MM.1S (cell line): ENCODE results near the gene KRTAP12-4.
"Not testable (repeated sequence)": the region's sequence is repeated elsewhere in the genome, so short reads cannot be mapped to it uniquely, and the experiment has no call there.

Experiments used
- DNase-seq: peaks from one replicate; pipeline ENCODE4 v3.0.0-alpha.2; 2015
- H2AFZ ChIP-seq: fragments of 300-600 bp; sonication (generic); 2 replicates; pipeline ENCODE4 v1.6.0; 2016; ENCODE audit warnings: antibody characterized with exemption, low read length
- H3F3A ChIP-seq: fragments of 300-600 bp; sonication (generic); 2 replicates; pipeline ENCODE4 v1.6.1; 2016; ENCODE audit warnings: mild to moderate bottlenecking, antibody characterized with exemption, low read length, moderate library complexity, mixed read lengths; ENCODE audit not compliant: insufficient read depth
- H3K27ac ChIP-seq: fragments of 300-600 bp; sonication (generic); 2 replicates; pipeline ENCODE4 v1.5.1; 2016; ENCODE audit warnings: mild to moderate bottlenecking, low read length
- H3K27me3 ChIP-seq: fragments of 300-600 bp; sonication (generic); replicated peaks from 2 replicates; pipeline ENCODE4 v1.6.0; 2016; ENCODE audit warnings: low read length; ENCODE audit not compliant: insufficient read depth
- H3K36me3 ChIP-seq: fragments of 300-600 bp; sonication (generic); replicated peaks from 2 replicates; pipeline ENCODE4 v1.6.1; 2016; ENCODE audit warnings: mild to moderate bottlenecking, low read length, mixed read lengths; ENCODE audit not compliant: insufficient read depth
- H3K4me1 ChIP-seq: fragments of 300-600 bp; sonication (generic); 2 replicates; pipeline ENCODE4 v1.6.1; 2016; ENCODE audit warnings: low read length, mixed read lengths
- H3K4me2 ChIP-seq: fragments of 300-600 bp; sonication (generic); 2 replicates; pipeline ENCODE4 v1.6.0; 2016; ENCODE audit warnings: low read depth, low read length
- H3K4me3 ChIP-seq: fragments of 300-600 bp; sonication (generic); 2 replicates; pipeline ENCODE4 v1.5.1; 2016; ENCODE audit warnings: low read length, mixed read lengths
- H3K79me2 ChIP-seq: fragments of 300-600 bp; sonication (generic); 2 replicates; pipeline ENCODE4 v1.6.1; 2016; ENCODE audit warnings: mixed run types, low read length, mixed read lengths
- H3K9ac ChIP-seq: fragments of 300-600 bp; sonication (generic); 2 replicates; pipeline ENCODE4 v1.6.1; 2016; ENCODE audit warnings: low read length, mixed read lengths
- H3K9me2 ChIP-seq: fragments of 300-600 bp; sonication (generic); replicated peaks from 2 replicates; pipeline ENCODE4 v1.6.1; 2016; ENCODE audit warnings: mild to moderate bottlenecking, low read length, mixed read lengths; ENCODE audit not compliant: insufficient read depth
- H3K9me3 ChIP-seq: fragments of 300-600 bp; sonication (generic); replicated peaks from 2 replicates; pipeline ENCODE4 v1.6.1; 2016; ENCODE audit warnings: mild to moderate bottlenecking, low read length, mixed read lengths; ENCODE audit not compliant: insufficient read depth
- H4K20me1 ChIP-seq: fragments of 300-600 bp; sonication (generic); 2 replicates; pipeline ENCODE4 v1.6.1; 2016; ENCODE audit warnings: mild to moderate bottlenecking, low read length, moderate library complexity, mixed read lengths; ENCODE audit not compliant: insufficient read depth
- EZH2 ChIP-seq: fragments of 300-600 bp; sonication (generic); optimal IDR thresholded peaks from 2 replicates; pipeline ENCODE3; 2017; ENCODE audit warnings: low read depth, mild to moderate bottlenecking, antibody characterized with exemption, low read length, mixed read lengths
- EZH2phosphoT487 ChIP-seq: fragments of 300-600 bp; sonication (generic); IDR thresholded peaks from 2 replicates; pipeline ENCODE4 v1.6.1; 2018; ENCODE audit warnings: antibody characterized with exemption, low read length
- TF ChIP-seq, protein P1 (sequence below): fragments of 300-600 bp; sonication (generic); IDR thresholded peaks from 2 replicates; pipeline ENCODE4 v1.5.1; 2016; ENCODE audit warnings: antibody characterized with exemption, low read length, mixed read lengths

Gene KRTAP12-4

GRCh38 chr21:44628707-44629391, 25.6 kb downstream of the KRTAP12-4 start:
- H2AFZ ChIP-seq, result no peak overlapping the region
- H3K9me3 ChIP-seq, result no peaks in the 10 kb centered on the region
- H3K79me2 ChIP-seq, result no peaks in the 10 kb centered on the region
- no peak for DNase-seq
- no peak for TF ChIP-seq EZH2phosphoT487
- no peak for TF ChIP-seq EZH2
- TF ChIP-seq, protein P1, sequence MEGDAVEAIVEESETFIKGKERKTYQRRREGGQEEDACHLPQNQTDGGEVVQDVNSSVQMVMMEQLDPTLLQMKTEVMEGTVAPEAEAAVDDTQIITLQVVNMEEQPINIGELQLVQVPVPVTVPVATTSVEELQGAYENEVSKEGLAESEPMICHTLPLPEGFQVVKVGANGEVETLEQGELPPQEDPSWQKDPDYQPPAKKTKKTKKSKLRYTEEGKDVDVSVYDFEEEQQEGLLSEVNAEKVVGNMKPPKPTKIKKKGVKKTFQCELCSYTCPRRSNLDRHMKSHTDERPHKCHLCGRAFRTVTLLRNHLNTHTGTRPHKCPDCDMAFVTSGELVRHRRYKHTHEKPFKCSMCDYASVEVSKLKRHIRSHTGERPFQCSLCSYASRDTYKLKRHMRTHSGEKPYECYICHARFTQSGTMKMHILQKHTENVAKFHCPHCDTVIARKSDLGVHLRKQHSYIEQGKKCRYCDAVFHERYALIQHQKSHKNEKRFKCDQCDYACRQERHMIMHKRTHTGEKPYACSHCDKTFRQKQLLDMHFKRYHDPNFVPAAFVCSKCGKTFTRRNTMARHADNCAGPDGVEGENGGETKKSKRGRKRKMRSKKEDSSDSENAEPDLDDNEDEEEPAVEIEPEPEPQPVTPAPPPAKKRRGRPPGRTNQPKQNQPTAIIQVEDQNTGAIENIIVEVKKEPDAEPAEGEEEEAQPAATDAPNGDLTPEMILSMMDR, result no peak
- H3K9ac ChIP-seq, result no peak overlapping the region
- H3K4me3 ChIP-seq, result no peak overlapping the region
- H3K27ac ChIP-seq, result no peak overlapping the region
- H4K20me1 ChIP-seq, result no peaks in the 10 kb centered on the region
- no peaks in the 10 kb centered on the region for H3K36me3 ChIP-seq
- no peaks in the 10 kb centered on the region for H3K4me1 ChIP-seq
- no peaks in the 10 kb centered on the region for H3F3A ChIP-seq
- no peak overlapping the region for H3K4me2 ChIP-seq
- H3K27me3 ChIP-seq, result peaks cover 64% of the 10 kb centered on the region
- H3K9me2 ChIP-seq, result no peaks in the 10 kb centered on the region

DNA sequence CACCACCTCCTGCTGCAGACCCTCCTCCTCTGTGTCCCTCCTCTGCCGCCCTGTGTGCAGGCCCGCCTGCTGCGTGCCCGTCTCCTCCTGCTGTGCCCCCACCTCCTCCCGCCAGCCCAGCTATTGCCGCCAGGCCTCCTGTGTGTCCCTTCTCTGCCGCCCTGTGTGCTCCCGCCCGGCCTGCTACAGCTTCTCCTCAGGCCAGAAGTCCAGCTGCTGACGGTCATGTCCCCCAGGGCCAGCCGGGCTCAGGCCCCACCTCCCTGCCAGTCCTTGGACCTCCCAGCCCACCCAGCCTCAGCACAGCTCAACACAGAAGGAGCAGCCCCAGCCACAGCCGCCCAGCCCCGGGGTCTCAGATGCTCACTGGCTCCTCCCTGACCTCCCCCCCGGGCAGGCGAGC, 26.6 kb downstream of the KRTAP12-4 start:
- DNase-seq, H3K4me2 ChIP-seq, H3K4me3 ChIP-seq, H3K9me3 ChIP-seq, H3K9ac ChIP-seq, H4K20me1 ChIP-seq, H3K4me1 ChIP-seq, H3F3A ChIP-seq, H3K27ac ChIP-seq, H3K36me3 ChIP-seq, H2AFZ ChIP-seq, H3K79me2 ChIP-seq, H3K9me2 ChIP-seq: not testable (repeated sequence)
- peaks cover 55% of the 10 kb centered on the region for H3K27me3 ChIP-seq

DNA sequence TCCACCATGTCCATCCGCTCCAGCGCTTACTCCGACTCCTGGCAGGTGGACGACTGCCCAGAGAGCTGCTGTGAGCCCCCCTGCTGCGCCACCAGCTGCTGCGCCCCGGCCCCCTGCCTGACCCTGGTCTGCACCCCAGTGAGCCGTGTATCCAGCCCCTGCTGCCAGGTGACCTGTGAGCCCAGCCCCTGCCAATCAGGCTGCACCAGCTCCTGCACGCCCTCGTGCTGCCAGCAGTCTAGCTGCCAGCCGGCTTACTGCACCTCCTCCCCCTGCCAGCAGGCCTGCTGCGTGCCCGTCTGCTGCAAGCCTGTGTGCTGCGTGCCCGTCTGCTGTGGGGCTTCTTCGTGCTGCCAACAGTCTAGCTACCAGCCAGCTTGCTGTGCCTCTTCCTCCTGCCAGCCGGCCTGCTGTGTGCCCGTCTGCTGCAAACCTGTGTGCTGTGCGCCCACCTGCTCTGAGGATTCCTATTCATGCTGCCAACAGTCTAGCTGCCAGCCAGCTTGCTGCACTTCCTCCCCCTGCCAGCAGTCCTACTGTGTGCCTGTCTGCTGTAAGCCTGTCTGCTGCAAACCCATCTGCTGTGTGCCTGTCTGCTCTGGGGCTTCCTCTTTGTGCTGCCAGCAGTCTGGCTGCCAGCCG, 27.2 kb downstream of the KRTAP12-4 start:
- not testable (repeated sequence) for H3K79me2 ChIP-seq, H2AFZ ChIP-seq, H3K4me3 ChIP-seq, H3K4me1 ChIP-seq, H3K36me3 ChIP-seq, H3K9ac ChIP-seq, H3F3A ChIP-seq, DNase-seq, H3K27ac ChIP-seq, H3K9me2 ChIP-seq, H3K9me3 ChIP-seq, H4K20me1 ChIP-seq, H3K4me2 ChIP-seq
- H3K27me3 ChIP-seq, result peaks cover 50% of the 10 kb centered on the region

GRCh38 chr21:44626673-44627143, 27.8 kb downstream of the KRTAP12-4 start, which contains the start of gene KRTAP10-9:
KRTAP10-9 (plus strand) TSS chr21:44627093; CDS start chr21:44627172, 79 bp downstream.
- Histone ChIP-seq H3K27me3 (peaks cover 46% of the 10 kb centered on the region), H4K20me1 (no peaks in the 10 kb centered on the region), H3K4me2 (no peak within 1 kb of the TSS), H3K27ac (no peak within 1 kb of the TSS), H3K9me3 (no peaks in the 10 kb centered on the region), H3K4me3 (no peak within 1 kb of the TSS), H3K36me3 (no peaks in the 10 kb centered on the region), H3K79me2 (no peaks in the 10 kb centered on the region), H3F3A (no peaks in the 10 kb centered on the region), H2AFZ (no peak within 1 kb of the TSS), H3K4me1 (no peaks in the 10 kb centered on the region), H3K9ac (no peak within 1 kb of the TSS), H3K9me2 (no peaks in the 10 kb centered on the region)
- no peak for DNase-seq
- TF ChIP-seq, protein P1, result no peak
- TF ChIP-seq EZH2 (no peak), EZH2phosphoT487 (no peak)
